Spleen (tissue), 7 donors: Measurements from ENCODE around the gene RIPK3.

Experiments
- CTCF ChIP-seq, 11 experiments: fragments of 200-600 bp in 7 of 11; fragments of 450-650 bp in 4 of 11; sonication (generic) in 4 of 11; IDR thresholded peaks in 8 of 11; conservative IDR thresholded peaks in 3 of 11; 1 replicate in 7 of 11; 2 replicates in 4 of 11; pipeline versions ENCODE4 v1.4.0 to v1.8.0; 2016 to 2021; ENCODE audit warnings: antibody characterized with exemption in 11 of 11, inconsistent platforms in 4 of 11, mild to moderate bottlenecking in 1 of 11
- POLR2A ChIP-seq, 3 donors: fragments of 450-650 bp; IDR thresholded peaks; one replicate each; pipeline ENCODE4 v1.5.1; 2017; ENCODE audit warnings: antibody characterized with exemption in 3 of 3, mild to moderate bottlenecking in 1 of 3
- POLR2AphosphoS5 ChIP-seq, 3 donors: sonication (generic); formaldehyde crosslinking; IDR thresholded peaks; one replicate each; pipeline ENCODE4 v1.5.1; 2017; ENCODE audit warnings: antibody characterized with exemption in 3 of 3
- donor health status: DM: no; HTN: no; CAD: no; lungs with moderate emphysema.
- donor health status: DM: no; HTN: no; CAD: no.
- donor health status: DM: no; HTN: no; CAD: no.

GRCh38 chr14:24307156-24307574 is 32.6 kb downstream of the RIPK3 start:
- no peak for TF ChIP-seq CTCF (IDR thresholded peaks at IDR 0.05 in 8 of 11, conservative IDR thresholded peaks at IDR 0.05 in 3 of 11)
- no peak for TF ChIP-seq POLR2A (IDR thresholded peaks at IDR 0.05)
- no peak for TF ChIP-seq POLR2AphosphoS5 (IDR thresholded peaks at IDR 0.05)
